Endothelial cell of umbilical vein (primary cell): Measurements from ENCODE around the gene CTNNA2. TPM values are rescaled to one million over a fixed set of nuclear protein-coding genes. Genes with fewer than 3 reads are reported as not detected.

Source experiments
- BruUV-seq: library from RNA; stranded (reverse); fragments of 400-500 nt; replicated peaks from 2 replicates; lab custom pipeline; 2021; lab: Mats Ljungman, UMichigan
- CTCF ChIA-PET: fragments of 300-600, 350-600 bp; sonication (Branson Sonifier 250); formaldehyde crosslinking; loops from one replicate; lab custom pipeline; 2021; ENCODE audit warnings: antibody characterized with exemption, inconsistent platforms; lab: Charles Lee
- POLR2A ChIA-PET: fragments of 300-600, 350-600 bp; sonication (Branson Sonifier 250); formaldehyde crosslinking; loops from one replicate; lab custom pipeline; 2021; ENCODE audit warnings: antibody characterized with exemption, inconsistent platforms; lab: Charles Lee
- DNase-seq: peaks from one replicate; pipeline ENCODE4 v3.0.0-alpha.2; 2011; ENCODE audit warnings: low read depth, low spot score
- FAIRE-seq: peaks from 2 replicates; lab custom pipeline; 2011; peaks lifted over from hg19 to GRCh38; lab: Jason Lieb, UNC
- H2AFZ ChIP-seq: 2 replicates; pipeline ENCODE4 v1.6.0; 2012; ENCODE audit warnings: low read depth, low read length, control low read depth, inconsistent platforms
- H3K27ac ChIP-seq: 2 replicates; pipeline ENCODE4 v1.5.1; 2011; ENCODE audit warnings: low read depth, mild to moderate bottlenecking, control low read depth, low read length, moderate library complexity; ENCODE audit not compliant: insufficient read depth
- H3K27me3 ChIP-seq, 2 experiments: 2 replicates each; pipeline versions ENCODE4 v1.6.0 to v1.6.1; 2011; ENCODE audit warnings: low read length in 2 of 2, mixed read lengths in 1 of 2; ENCODE audit not compliant: control insufficient read depth in 2 of 2, insufficient read depth in 2 of 2
- H3K36me3 ChIP-seq, 2 experiments: 2 replicates in 1 of 2; 3 replicates in 1 of 2; pipeline ENCODE4 v1.5.1; 2011; ENCODE audit warnings: low read length in 2 of 2, mild to moderate bottlenecking in 1 of 2, moderate library complexity in 1 of 2; ENCODE audit not compliant: control insufficient read depth in 2 of 2, insufficient read depth in 2 of 2; ENCODE audit errors: extremely low read depth in 1 of 2
- H3K4me1 ChIP-seq: 3 replicates; pipeline ENCODE4 v1.5.1; 2011; ENCODE audit warnings: mild to moderate bottlenecking, low read length; ENCODE audit not compliant: control insufficient read depth, insufficient read depth; ENCODE audit errors: extremely low read depth
- H3K4me2 ChIP-seq: 2 replicates; pipeline ENCODE4 v1.6.1; 2011; ENCODE audit warnings: low read length, control low read depth, mixed read lengths; ENCODE audit not compliant: insufficient read depth
- H3K4me3 ChIP-seq, 3 experiments: fragments of 200-600 bp in 1 of 3; sonication (generic), shearing (Covaris generic) in 1 of 3; replicated peaks in 1 of 3; 2 replicates each; pipeline ENCODE4 v1.5.1; 2011 to 2016; ENCODE audit warnings: control low read depth in 3 of 3, low read length in 3 of 3, mild to moderate bottlenecking in 2 of 3, inconsistent platforms in 1 of 3, low read depth in 1 of 3, moderate library complexity in 1 of 3; ENCODE audit not compliant: insufficient read depth in 1 of 3
- H3K79me2 ChIP-seq: 2 replicates; pipeline ENCODE4 v1.6.0; 2012; ENCODE audit warnings: low read length, inconsistent platforms; ENCODE audit not compliant: control insufficient read depth, insufficient read depth
- H3K9ac ChIP-seq: replicated peaks from 2 replicates; pipeline ENCODE3; 2011; ENCODE audit warnings: low read length, control low read depth; ENCODE audit not compliant: insufficient read depth; ENCODE audit errors: extremely low read depth
- H3K9me1 ChIP-seq: replicated peaks from 3 replicates; pipeline ENCODE4 v1.6.0; 2011; ENCODE audit warnings: mild to moderate bottlenecking, low read length; ENCODE audit not compliant: control insufficient read depth, insufficient read depth; ENCODE audit errors: extremely low read depth
- H3K9me3 ChIP-seq: replicated peaks from 2 replicates; pipeline ENCODE4 v1.5.1; 2012; ENCODE audit warnings: low read length, inconsistent platforms; ENCODE audit not compliant: control insufficient read depth, insufficient read depth
- H4K20me1 ChIP-seq: replicated peaks from 2 replicates; pipeline ENCODE3; 2011; ENCODE audit warnings: mild to moderate bottlenecking, low read length; ENCODE audit not compliant: control insufficient read depth, insufficient read depth; ENCODE audit errors: extremely low read depth
- CTCF ChIP-seq, 2 donors: IDR thresholded peaks; 1 replicate in 1 of 2; 2 replicates in 1 of 2; pipeline ENCODE4 v1.5.1; 2011; ENCODE audit warnings: low read length in 2 of 2, mild to moderate bottlenecking in 2 of 2, moderate library complexity in 2 of 2, control low read depth in 1 of 2, inconsistent platforms in 1 of 2, low read depth in 1 of 2; ENCODE audit not compliant: insufficient read depth in 1 of 2; ENCODE audit errors: extremely low read depth in 1 of 2
- GATA2 ChIP-seq: IDR thresholded peaks from 2 replicates; pipeline ENCODE4 v1.7.0; 2011; ENCODE audit warnings: low read depth, mild to moderate bottlenecking, moderate library complexity, mixed read lengths, low read length; ENCODE audit not compliant: insufficient read length, insufficient read depth
- JUN ChIP-seq: IDR thresholded peaks from 2 replicates; pipeline ENCODE4 v1.6.1; 2011; ENCODE audit warnings: borderline replicate concordance, low read depth; ENCODE audit not compliant: insufficient read length, insufficient read depth
- MYC ChIP-seq: IDR thresholded peaks from one replicate; pipeline ENCODE4 v1.6.1; 2011; ENCODE audit warnings: mild to moderate bottlenecking, low read depth, low read length
- POLR2A ChIP-seq: IDR thresholded peaks from 2 replicates; pipeline ENCODE4 v1.6.1; 2012; ENCODE audit warnings: low read depth, mild to moderate bottlenecking, control low read depth, low read length
- POLR2AphosphoS5 ChIP-seq: IDR thresholded peaks from 2 replicates; pipeline ENCODE4 v1.6.1; 2012; ENCODE audit warnings: low read depth, mild to moderate bottlenecking, control low read depth, low read length, moderate library complexity; ENCODE audit not compliant: insufficient read depth
- dilution Hi-C: fragments of 300-500 bp; cut with MboI; formaldehyde crosslinking; loops from one replicate; pipeline ENCODE4 v1.15.0; 2019; ENCODE audit warnings: low sequenced_read_pairs; ENCODE audit not compliant: extremely low pct_ligation_motif_present
- intact Hi-C: fragments of 100-400 bp; cut with micrococcal nuclease; formaldehyde crosslinking; loops from one replicate; pipeline ENCODE4 v1.10.0; 2022
- polyA plus RNA-seq, 4 experiments: library from polyadenylated mRNA; depleted of rRNA in 3 of 4; stranded (reverse) in 3 of 4; unstranded in 1 of 4; fragments of >200 nt; gene quantifications; 2 replicates each; pipeline versions ENCODE4 v1.2.1 to v1.2.3, GENCODE V29; 2011 to 2012; ENCODE audit warnings: missing spikeins in 1 of 4
- total RNA-seq: library from RNA; stranded (reverse); gene quantifications from 2 replicates; pipeline ENCODE4 v1.2.3, GENCODE V29; 2021
- TF ChIP-seq, protein P1 (sequence below): IDR thresholded peaks from 2 replicates; pipeline ENCODE4 v1.6.1; 2011; ENCODE audit not compliant: insufficient read depth, insufficient read length

Gene CTNNA2
- total and polyA plus RNA-seq, 2 donors (not counting 3 experiments of a cell fraction or from before 2014, with no cell fraction given): not detected

- FAIRE-seq: no peak
- ChIA-PET CTCF (no interaction called here), POLR2A (no interaction called here)
- BruUV-seq: no TSS peak
- no peaks in the 10 kb centered on the region for H3K9me1 ChIP-seq
- dilution Hi-C loops: no loop called here
- H3K4me3 ChIP-seq: no peak overlapping the region
- no peak for TF ChIP-seq GATA2
- TF ChIP-seq JUN: no peak
- TF ChIP-seq, protein P1, sequence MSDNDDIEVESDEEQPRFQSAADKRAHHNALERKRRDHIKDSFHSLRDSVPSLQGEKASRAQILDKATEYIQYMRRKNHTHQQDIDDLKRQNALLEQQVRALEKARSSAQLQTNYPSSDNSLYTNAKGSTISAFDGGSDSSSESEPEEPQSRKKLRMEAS: no peak
- TF ChIP-seq POLR2AphosphoS5: no peak
- no peak for TF ChIP-seq MYC
- no peak for TF ChIP-seq CTCF (IDR thresholded peaks at IDR 0.05; ENCODE audit: extremely low read depth in 1 of 2, insufficient read depth in 1 of 2, low read depth in 1 of 2, low read length in 2 of 2)
- TF ChIP-seq POLR2A: no peak
- no peaks in the 10 kb centered on the region for H4K20me1 ChIP-seq
- no peak overlapping the region for H3K9ac ChIP-seq
- no peak for DNase-seq
- no peaks in the 10 kb centered on the region for H3K36me3 ChIP-seq
- H3K27ac ChIP-seq: no peak overlapping the region
- H3K4me2 ChIP-seq: no peak overlapping the region
- H3K4me1 ChIP-seq: no peaks in the 10 kb centered on the region
- no peaks in the 10 kb centered on the region for H3K79me2 ChIP-seq
- no peak overlapping the region for H2AFZ ChIP-seq
- no peaks in the 10 kb centered on the region for H3K27me3 ChIP-seq
- peaks cover 5% of the 10 kb centered on the region for H3K9me3 ChIP-seq
- intact Hi-C loops: no loop called here
Measured at GRCh38 chr2:79977792-79978191, 464.9 kb downstream of the CTNNA2 start.
